OCI-LY3 (cell line): ENCODE measurements around the gene KIAA1191.

Source experiments
- H2AFZ ChIP-seq: fragments of 200-600, 300-600 bp; shearing (Covaris generic); 2 replicates; pipeline ENCODE4 v1.6.0; 2014; ENCODE audit warnings: antibody characterized with exemption, low read depth, low read length
- H3K27ac ChIP-seq: fragments of 200-600, 300-600 bp; sonication (generic); 2 replicates; pipeline ENCODE4 v1.5.1; 2014; ENCODE audit warnings: mild to moderate bottlenecking, low read length, moderate library complexity, mixed read lengths
- H3K27me3 ChIP-seq: fragments of 200-600, 300-600 bp; sonication (generic); 2 replicates; pipeline ENCODE4 v1.6.1; 2014; ENCODE audit warnings: low read depth, low read length, mixed read lengths
- H3K36me3 ChIP-seq: fragments of 200-600, 300-600 bp; sonication (generic); replicated peaks from 2 replicates; pipeline ENCODE3; 2014; ENCODE audit warnings: low read depth, low read length, mixed read lengths
- H3K4me1 ChIP-seq: fragments of 300-600, 200-600 bp; sonication (generic); 2 replicates; pipeline ENCODE4 v1.6.1; 2014; ENCODE audit warnings: low read length, mixed read lengths
- H3K4me2 ChIP-seq: fragments of 200-600, 300-600 bp; sonication (generic); 2 replicates; pipeline ENCODE4 v1.6.1; 2014; ENCODE audit warnings: low read length, mixed read lengths
- H3K4me3 ChIP-seq: fragments of 300-600, 200-600 bp; sonication (generic); 2 replicates; pipeline ENCODE4 v1.5.1; 2014; ENCODE audit warnings: antibody characterized with exemption, mild to moderate bottlenecking, low read length, moderate library complexity
- H3K79me2 ChIP-seq: fragments of 300-600, 200-600 bp; shearing (Covaris generic); 2 replicates; pipeline ENCODE4 v1.6.1; 2014; ENCODE audit warnings: mild to moderate bottlenecking, low read length, mixed read lengths
- H3K9ac ChIP-seq: fragments of 300-600, 200-600 bp; shearing (Covaris generic); 2 replicates; pipeline ENCODE4 v1.6.0; 2014; ENCODE audit warnings: mild to moderate bottlenecking, low read length, moderate library complexity
- H3K9me3 ChIP-seq: fragments of 200-600, 300-600 bp; shearing (Covaris generic); 2 replicates; pipeline ENCODE4 v1.6.1; 2014; ENCODE audit warnings: low read length, mixed read lengths; ENCODE audit not compliant: insufficient read depth
- H4K20me1 ChIP-seq: fragments of 200-600, 300-600 bp; sonication (generic); 2 replicates; pipeline ENCODE4 v1.6.1; 2016; ENCODE audit warnings: low read length, mixed read lengths; ENCODE audit not compliant: insufficient read depth
- CTCF ChIP-seq: fragments of 200-600, 300-600 bp; sonication (generic); IDR thresholded peaks from 2 replicates; pipeline ENCODE4 v1.5.1; 2014; ENCODE audit warnings: antibody characterized with exemption, low read length, low read depth
- EZH2phosphoT487 ChIP-seq: fragments of 200-600 bp; shearing (Covaris generic); IDR thresholded peaks from 2 replicates; pipeline ENCODE4 v1.6.1; 2018; ENCODE audit warnings: antibody characterized with exemption, mixed run types, low read depth

Gene KIAA1191

GRCh38 chr5:176384366-176384930 is 22.9 kb upstream of the KIAA1191 start:
- no peak overlapping the region for H2AFZ ChIP-seq

DNA sequence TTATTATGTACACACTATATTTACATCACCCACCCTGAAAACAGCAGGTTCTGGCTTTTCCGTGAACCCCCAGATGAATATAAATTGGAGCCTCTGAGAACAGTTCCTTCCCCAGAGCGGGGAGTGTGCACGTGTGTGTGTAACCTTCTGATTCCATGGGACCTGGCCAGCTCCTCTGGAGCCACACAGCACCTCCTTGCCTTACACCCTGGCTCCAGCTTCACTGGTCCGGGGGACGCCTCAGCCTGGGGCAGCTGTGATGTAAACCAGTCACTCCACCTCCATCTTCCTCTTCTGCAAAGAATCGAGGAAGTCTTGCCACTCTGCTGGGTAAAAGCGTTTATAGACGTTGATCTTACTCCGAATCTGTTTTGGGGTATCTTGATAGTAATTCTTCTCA is 22.4 kb upstream of the KIAA1191 start:
- TF ChIP-seq CTCF (no peak), EZH2phosphoT487 (no peak)
- Histone ChIP-seq H4K20me1 (no peaks in the 10 kb centered on the region), H3K4me2 (no peak overlapping the region), H3K9ac (no peak overlapping the region), H3K27me3 (no peaks in the 10 kb centered on the region), H3K36me3 (peaks cover 66% of the 10 kb centered on the region), H3K4me3 (no peak overlapping the region), H2AFZ (no peak overlapping the region), H3K9me3 (no peaks in the 10 kb centered on the region), H3K4me1 (peaks cover 21% of the 10 kb centered on the region), H3K79me2 (peaks cover 40% of the 10 kb centered on the region), H3K27ac (no peak overlapping the region)

More at GRCh38 chr5:176384366-176384930, 22.9 kb upstream of the KIAA1191 start:
- no peaks in the 10 kb centered on the region for H3K27me3 ChIP-seq
- TF ChIP-seq CTCF, result no peak
- no peak for TF ChIP-seq EZH2phosphoT487
- peaks cover 43% of the 10 kb centered on the region for H3K79me2 ChIP-seq
- peaks cover 62% of the 10 kb centered on the region for H3K36me3 ChIP-seq
- no peak overlapping the region for H3K9ac ChIP-seq
- no peaks in the 10 kb centered on the region for H3K9me3 ChIP-seq
- H3K27ac ChIP-seq, result no peak overlapping the region
- no peaks in the 10 kb centered on the region for H4K20me1 ChIP-seq
- H3K4me2 ChIP-seq, result no peak overlapping the region
- H3K4me1 ChIP-seq, result peaks cover 21% of the 10 kb centered on the region
- no peak overlapping the region for H3K4me3 ChIP-seq

DNA sequence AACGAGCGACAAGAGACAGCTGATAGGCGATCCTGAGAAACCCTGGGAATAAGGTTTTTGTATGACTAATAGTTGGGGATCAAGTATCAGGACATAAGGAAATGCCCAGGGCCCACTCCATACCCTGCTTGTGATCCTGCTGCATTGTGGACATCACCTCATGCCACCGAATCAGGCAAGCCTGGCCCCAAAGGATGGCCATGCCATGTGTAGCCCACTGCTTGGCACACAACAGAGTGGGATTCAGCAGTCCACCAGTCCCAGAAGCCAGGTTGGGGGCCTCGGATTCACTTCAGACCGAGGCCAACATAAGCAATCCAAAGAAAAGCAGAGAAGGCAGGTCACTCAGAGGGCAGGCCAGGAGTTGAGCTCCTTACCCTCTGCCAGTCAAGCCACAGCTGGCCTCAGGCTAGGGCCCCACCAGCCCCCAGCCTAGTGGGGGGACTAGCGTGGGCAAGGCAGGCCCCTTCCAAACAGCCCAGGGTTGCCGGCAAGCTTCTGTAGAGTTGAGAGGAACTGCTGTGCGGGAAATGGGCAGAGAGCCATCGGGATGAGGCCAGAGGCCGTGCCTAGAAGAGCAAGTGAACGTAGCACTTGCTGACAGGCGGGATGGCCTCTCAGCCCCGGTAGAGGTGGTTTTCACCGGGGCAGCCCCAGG is 21.8 kb upstream of the KIAA1191 start:
- Histone ChIP-seq H3K4me1 (peaks cover 21% of the 10 kb centered on the region), H3K4me3 (no peak overlapping the region), H3K27ac (no peak overlapping the region), H3K79me2 (peaks cover 38% of the 10 kb centered on the region), H3K27me3 (no peaks in the 10 kb centered on the region), H3K9me3 (no peaks in the 10 kb centered on the region), H2AFZ (no peak overlapping the region), H3K36me3 (peaks cover 68% of the 10 kb centered on the region), H4K20me1 (no peaks in the 10 kb centered on the region), H3K9ac (no peak overlapping the region), H3K4me2 (no peak overlapping the region)
- no peak for TF ChIP-seq EZH2phosphoT487
- no peak for TF ChIP-seq CTCF

- no peak for TF ChIP-seq CTCF
- TF ChIP-seq EZH2phosphoT487, result no peak
- H4K20me1 ChIP-seq, result no peaks in the 10 kb centered on the region
Measured at GRCh38 chr5:176382721-176383120, 21.2 kb upstream of the KIAA1191 start.

More at GRCh38 chr5:176382721-176383120, 21.2 kb upstream of the KIAA1191 start:
- Histone ChIP-seq H3K9ac (no peak overlapping the region), H2AFZ (no peak overlapping the region), H3K4me1 (peaks cover 21% of the 10 kb centered on the region), H3K4me2 (no peak overlapping the region), H3K9me3 (no peaks in the 10 kb centered on the region), H3K79me2 (peaks cover 32% of the 10 kb centered on the region), H3K4me3 (no peak overlapping the region), H3K27ac (no peak overlapping the region), H3K36me3 (peaks cover 67% of the 10 kb centered on the region), H3K27me3 (no peaks in the 10 kb centered on the region)
